Measurements from ENCODE around the gene ERGIC1. TPM values are rescaled to one million over a fixed set of nuclear protein-coding genes. Genes with fewer than 3 reads are reported as not detected.
"Not testable (repeated sequence)": the region's sequence is repeated elsewhere in the genome, so short reads cannot be mapped to it uniquely, and the experiment has no call there.

Gene ERGIC1
- total RNA-seq, 2 experiments from 2014 or later = 33.4 to 36.2 TPM

DNA sequence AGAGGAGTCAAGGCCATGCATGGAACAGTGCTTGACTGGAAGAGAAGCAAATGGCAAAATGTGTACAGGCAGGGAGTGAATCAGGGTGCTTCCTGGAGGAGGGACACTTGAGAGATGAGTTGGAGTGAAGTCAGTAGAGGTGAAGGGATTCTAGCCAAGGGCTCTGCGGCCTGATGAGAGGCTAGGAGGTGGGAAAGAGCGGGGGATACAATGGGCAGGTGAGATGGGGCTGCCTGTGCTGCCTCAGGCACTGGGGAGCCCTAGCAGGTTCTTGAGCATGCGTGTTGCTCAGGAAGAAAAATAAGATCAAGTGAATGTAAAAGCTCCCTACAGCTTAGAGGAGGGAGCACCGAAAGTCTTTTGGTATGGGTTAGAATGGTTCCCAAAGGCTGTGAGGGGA lies 22.3 kb downstream of the ERGIC1 start:
- H3K27ac Mint-ChIP-seq = no peak overlapping the region

GRCh38 chr5:172857982-172858381 lies 23.9 kb downstream of the ERGIC1 start:
- Mint-ChIP-seq H3K27me3 (ENCODE audit: low read depth) (no peaks in the 10 kb centered on the region), H3K4me1 (ENCODE audit: low read depth) (peaks cover 27% of the 10 kb centered on the region), H3K36me3 (ENCODE audit: low read depth) (no peaks in the 10 kb centered on the region), H3K9me3 (no peaks in the 10 kb centered on the region), H3K4me3 (no peak overlapping the region), H3K27ac (no peak overlapping the region)
- intact Hi-C loops (cut with micrococcal nuclease) = no loop called here
- no peak for DNase-seq
- CTCF ChIA-PET = no interaction called here

More for the DNA sequence above, 22.3 kb downstream of the ERGIC1 start:
- Mint-ChIP-seq H3K27me3 (ENCODE audit: low read depth) (no peaks in the 10 kb centered on the region), H3K36me3 (ENCODE audit: low read depth) (no peaks in the 10 kb centered on the region), H3K4me1 (ENCODE audit: low read depth) (peaks cover 28% of the 10 kb centered on the region), H3K9me3 (no peaks in the 10 kb centered on the region), H3K4me3 (no peak overlapping the region)
- CTCF ChIA-PET = interaction anchor here (0.5 to 0.9 kb wide), 2 partner anchors 32 to 76 kb away, joined by 3 to 6 read pairs; no protein-coding TSS in a partner anchor
- intact Hi-C loops (cut with micrococcal nuclease) = no loop called here
- DNase-seq = no peak

DNA sequence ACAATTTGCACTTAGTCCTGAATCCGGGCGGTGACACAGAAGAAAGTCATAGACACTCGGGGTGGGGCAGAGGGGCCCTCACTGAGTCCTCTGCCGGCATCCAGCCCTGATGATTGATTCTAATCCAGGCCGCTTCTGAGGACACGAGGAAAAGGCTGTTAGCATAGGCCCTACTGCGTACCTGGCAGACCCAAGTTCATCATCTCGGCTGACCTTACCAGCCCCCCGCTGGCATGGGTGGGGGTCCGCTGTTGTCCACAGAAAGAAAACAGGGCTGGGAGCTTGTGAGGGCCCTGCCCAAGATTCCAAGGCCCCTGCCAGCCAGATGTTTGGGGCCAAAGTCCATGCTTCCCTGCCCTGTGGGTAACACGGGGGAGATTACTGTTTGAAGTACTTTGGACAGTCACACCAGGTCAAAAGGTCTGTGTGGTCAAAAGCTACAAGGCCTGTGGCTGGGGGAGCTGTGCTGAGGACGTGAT lies 24.5 kb downstream of the ERGIC1 start:
- H3K4me3 Mint-ChIP-seq = no peak overlapping the region
- H3K27ac Mint-ChIP-seq = no peak overlapping the region
- no peaks in the 10 kb centered on the region for H3K27me3 Mint-ChIP-seq (ENCODE audit: low read depth)
- DNase-seq = no peak
- no peaks in the 10 kb centered on the region for H3K9me3 Mint-ChIP-seq
- CTCF ChIA-PET = no interaction called here
- intact Hi-C loops (cut with micrococcal nuclease) = no loop called here
- no peaks in the 10 kb centered on the region for H3K36me3 Mint-ChIP-seq (ENCODE audit: low read depth)
- peaks cover 25% of the 10 kb centered on the region for H3K4me1 Mint-ChIP-seq (ENCODE audit: low read depth)

- intact Hi-C loops (cut with micrococcal nuclease) = no loop called here
These were observed 25.1 kb downstream of the ERGIC1 start for GRCh38 chr5:172858990-172859811.

GRCh38 chr5:172859966-172860365 lies 25.9 kb downstream of the ERGIC1 start:
- Mint-ChIP-seq H3K36me3 (ENCODE audit: low read depth) (no peaks in the 10 kb centered on the region), H3K27ac (no peak overlapping the region)

More at GRCh38 chr5:172858990-172859811, 25.1 kb downstream of the ERGIC1 start:
- H3K27ac Mint-ChIP-seq = no peak overlapping the region
- CTCF ChIA-PET = interaction anchor here (0.7 kb wide), 1 partner anchor 18 kb away, joined by 3 read pairs; no protein-coding TSS in a partner anchor
- no peaks in the 10 kb centered on the region for H3K9me3 Mint-ChIP-seq
- no peaks in the 10 kb centered on the region for H3K36me3 Mint-ChIP-seq (ENCODE audit: low read depth)
- DNase-seq = no peak
- H3K27me3 Mint-ChIP-seq (ENCODE audit: low read depth) = no peaks in the 10 kb centered on the region
- no peak overlapping the region for H3K4me3 Mint-ChIP-seq
- H3K4me1 Mint-ChIP-seq (ENCODE audit: low read depth) = peaks cover 19% of the 10 kb centered on the region

GRCh38 chr5:172860520-172861443 lies 26.7 kb downstream of the ERGIC1 start:
- Mint-ChIP-seq H3K4me1 (ENCODE audit: low read depth) (peaks cover 12% of the 10 kb centered on the region), H3K36me3 (ENCODE audit: low read depth) (no peaks in the 10 kb centered on the region), H3K4me3 (no peak overlapping the region), H3K27me3 (ENCODE audit: low read depth) (no peaks in the 10 kb centered on the region), H3K27ac (no peak overlapping the region), H3K9me3 (no peaks in the 10 kb centered on the region)
- CTCF ChIA-PET = no interaction called here
- DNase-seq = no peak
- intact Hi-C loops (cut with micrococcal nuclease) = no loop called here

More at GRCh38 chr5:172859966-172860365, 25.9 kb downstream of the ERGIC1 start:
- Mint-ChIP-seq H3K4me3 (no peak overlapping the region), H3K4me1 (ENCODE audit: low read depth) (peaks cover 12% of the 10 kb centered on the region), H3K9me3 (no peaks in the 10 kb centered on the region), H3K27me3 (ENCODE audit: low read depth) (no peaks in the 10 kb centered on the region)
- intact Hi-C loops (cut with micrococcal nuclease) = no loop called here
- DNase-seq = no peak
- CTCF ChIA-PET = interaction anchor here (0.7 kb wide), 1 partner anchor 19 kb away, joined by 3 read pairs; no protein-coding TSS in a partner anchor

DNA sequence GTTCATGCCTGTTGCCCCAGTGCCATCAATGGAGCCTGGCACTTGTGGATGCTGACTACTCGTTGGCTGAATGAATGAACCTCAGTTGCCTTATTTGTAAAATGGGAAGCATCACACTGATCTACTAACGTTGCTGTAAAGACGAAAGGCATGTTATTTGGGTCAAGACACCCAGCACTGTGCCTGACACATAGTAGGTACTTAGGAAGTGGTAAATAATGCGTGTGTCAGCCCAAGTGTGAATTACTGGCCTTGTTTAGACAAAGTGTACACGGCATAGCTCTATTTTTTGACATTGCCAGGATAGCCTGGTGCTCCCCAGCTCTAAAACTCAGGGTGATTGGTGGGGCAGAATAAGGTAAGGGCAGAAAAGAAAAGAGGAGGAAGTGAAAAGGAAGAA lies 27.4 kb downstream of the ERGIC1 start:
- no peak overlapping the region for H3K4me3 Mint-ChIP-seq
- H3K4me1 Mint-ChIP-seq (ENCODE audit: low read depth) = peaks cover 12% of the 10 kb centered on the region
- H3K36me3 Mint-ChIP-seq (ENCODE audit: low read depth) = no peaks in the 10 kb centered on the region
- CTCF ChIA-PET = no interaction called here
- no peak for DNase-seq
- intact Hi-C loops (cut with micrococcal nuclease) = no loop called here
- H3K27me3 Mint-ChIP-seq (ENCODE audit: low read depth) = no peaks in the 10 kb centered on the region
- no peak overlapping the region for H3K27ac Mint-ChIP-seq
- no peaks in the 10 kb centered on the region for H3K9me3 Mint-ChIP-seq

GRCh38 chr5:172862165-172862801 lies 28.2 kb downstream of the ERGIC1 start:
- Mint-ChIP-seq H3K4me1 (ENCODE audit: low read depth) (peaks cover 12% of the 10 kb centered on the region), H3K27me3 (ENCODE audit: low read depth) (no peaks in the 10 kb centered on the region), H3K4me3 (no peak overlapping the region), H3K9me3 (no peaks in the 10 kb centered on the region), H3K27ac (no peak overlapping the region), H3K36me3 (ENCODE audit: low read depth) (no peaks in the 10 kb centered on the region)
- CTCF ChIA-PET = interaction anchor here (0.5 kb wide), 1 partner anchor 131 kb away, joined by 4 read pairs; no protein-coding TSS in a partner anchor
- intact Hi-C loops (cut with micrococcal nuclease) = no loop called here
- no peak for DNase-seq

- CTCF ChIA-PET = interaction anchor here (1.4 kb wide), 1 partner anchor 148 kb away, joined by 3 read pairs; no protein-coding TSS in a partner anchor
- H3K36me3 Mint-ChIP-seq (ENCODE audit: low read depth); H3K27me3 Mint-ChIP-seq (ENCODE audit: low read depth); DNase-seq; intact Hi-C loops (cut with micrococcal nuclease); H3K9me3 Mint-ChIP-seq; H3K27ac Mint-ChIP-seq; H3K4me3 Mint-ChIP-seq: not testable (repeated sequence)
- H3K4me1 Mint-ChIP-seq (ENCODE audit: low read depth) = peaks cover 29% of the 10 kb centered on the region
These were observed 30.1 kb downstream of the ERGIC1 start for GRCh38 chr5:172864171-172864570.

DNA sequence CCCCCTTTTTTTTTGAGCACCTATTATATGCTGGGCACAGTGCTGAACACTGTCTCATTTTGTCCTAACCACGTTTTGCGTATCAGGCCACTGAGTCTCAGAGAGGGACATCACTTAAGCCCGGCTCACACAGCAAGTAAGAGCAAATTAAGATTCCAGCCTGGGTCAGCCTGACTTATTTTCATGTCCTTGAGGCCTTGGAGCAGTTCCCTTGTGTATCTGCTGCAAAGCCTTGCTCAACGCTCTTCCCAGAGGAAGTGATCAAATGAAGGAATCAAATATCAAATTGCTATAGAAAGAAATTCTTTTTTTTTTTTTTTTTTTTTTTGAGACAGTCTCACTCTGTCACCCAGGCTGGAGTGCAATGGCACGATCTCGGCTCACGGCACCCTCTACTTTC lies 30.7 kb downstream of the ERGIC1 start:
- H3K4me1 Mint-ChIP-seq (ENCODE audit: low read depth) = peaks cover 33% of the 10 kb centered on the region
- no peaks in the 10 kb centered on the region for H3K9me3 Mint-ChIP-seq
- no peaks in the 10 kb centered on the region for H3K27me3 Mint-ChIP-seq (ENCODE audit: low read depth)
- CTCF ChIA-PET = no interaction called here
- no peak overlapping the region for H3K27ac Mint-ChIP-seq
- intact Hi-C loops (cut with micrococcal nuclease) = no loop called here
- H3K4me3 Mint-ChIP-seq = no peak overlapping the region
- no peak for DNase-seq
- no peaks in the 10 kb centered on the region for H3K36me3 Mint-ChIP-seq (ENCODE audit: low read depth)

DNA sequence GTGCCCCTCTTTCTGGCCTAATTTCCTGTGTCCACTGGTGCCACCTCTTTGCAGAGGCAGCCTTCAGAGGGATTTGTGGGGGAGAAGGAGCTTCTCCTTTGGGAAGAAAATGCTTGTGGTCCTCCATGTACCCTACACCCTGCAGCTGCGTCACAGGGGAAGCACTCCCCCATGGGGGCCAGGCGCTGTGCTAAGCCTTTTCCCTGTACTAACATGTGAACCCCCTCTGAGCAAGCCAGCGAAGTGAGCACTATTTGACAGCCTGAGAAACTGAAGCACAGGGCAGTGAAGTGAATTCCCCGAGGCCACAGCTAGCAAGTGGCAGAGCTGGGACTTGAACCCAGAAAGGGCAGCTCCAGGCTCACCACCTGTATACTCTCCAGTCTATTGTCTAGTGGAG lies 32.3 kb downstream of the ERGIC1 start:
- H3K27me3 Mint-ChIP-seq (ENCODE audit: low read depth) = no peaks in the 10 kb centered on the region
- peaks cover 24% of the 10 kb centered on the region for H3K4me1 Mint-ChIP-seq (ENCODE audit: low read depth)
- CTCF ChIA-PET = no interaction called here
- H3K27ac Mint-ChIP-seq = no peak overlapping the region
- H3K36me3 Mint-ChIP-seq (ENCODE audit: low read depth) = no peaks in the 10 kb centered on the region
- H3K9me3 Mint-ChIP-seq = no peaks in the 10 kb centered on the region
- DNase-seq = no peak
- intact Hi-C loops (cut with micrococcal nuclease) = no loop called here
- no peak overlapping the region for H3K4me3 Mint-ChIP-seq
